Measurements from ENCODE around the gene SLX4IP.

SLX4IP gene

GRCh38 chr20:10661261-10661660, 226.2 kb downstream of the SLX4IP start:
- no peaks in the 10 kb centered on the region for H3K36me3 ChIP-seq (ENCODE audit: insufficient read depth)
- no peak overlapping the region for H3K4me2 ChIP-seq
- no peak overlapping the region for H2AFZ ChIP-seq (ENCODE audit: low read depth)
- no peaks in the 10 kb centered on the region for H3K79me2 ChIP-seq (ENCODE audit: insufficient read depth, low read depth)
- H3K27ac ChIP-seq = no peak overlapping the region
- TF ChIP-seq, protein P1, sequence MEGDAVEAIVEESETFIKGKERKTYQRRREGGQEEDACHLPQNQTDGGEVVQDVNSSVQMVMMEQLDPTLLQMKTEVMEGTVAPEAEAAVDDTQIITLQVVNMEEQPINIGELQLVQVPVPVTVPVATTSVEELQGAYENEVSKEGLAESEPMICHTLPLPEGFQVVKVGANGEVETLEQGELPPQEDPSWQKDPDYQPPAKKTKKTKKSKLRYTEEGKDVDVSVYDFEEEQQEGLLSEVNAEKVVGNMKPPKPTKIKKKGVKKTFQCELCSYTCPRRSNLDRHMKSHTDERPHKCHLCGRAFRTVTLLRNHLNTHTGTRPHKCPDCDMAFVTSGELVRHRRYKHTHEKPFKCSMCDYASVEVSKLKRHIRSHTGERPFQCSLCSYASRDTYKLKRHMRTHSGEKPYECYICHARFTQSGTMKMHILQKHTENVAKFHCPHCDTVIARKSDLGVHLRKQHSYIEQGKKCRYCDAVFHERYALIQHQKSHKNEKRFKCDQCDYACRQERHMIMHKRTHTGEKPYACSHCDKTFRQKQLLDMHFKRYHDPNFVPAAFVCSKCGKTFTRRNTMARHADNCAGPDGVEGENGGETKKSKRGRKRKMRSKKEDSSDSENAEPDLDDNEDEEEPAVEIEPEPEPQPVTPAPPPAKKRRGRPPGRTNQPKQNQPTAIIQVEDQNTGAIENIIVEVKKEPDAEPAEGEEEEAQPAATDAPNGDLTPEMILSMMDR (conservative IDR thresholded peaks at IDR 0.05; ENCODE audit: low read depth, low read length) = no peak
- H3K27me3 ChIP-seq (ENCODE audit: insufficient read depth, low read depth) = no peaks in the 10 kb centered on the region
- no peak overlapping the region for H3K4me3 ChIP-seq (IDR thresholded peaks at IDR 0.05; ENCODE audit: insufficient read depth, low read depth, low read length)
- H3K4me1 ChIP-seq (ENCODE audit: low read depth, poor library complexity, severe bottlenecking) = no peaks in the 10 kb centered on the region
- H4K20me1 ChIP-seq (ENCODE audit: insufficient read depth) = no peaks in the 10 kb centered on the region
- H3K9ac ChIP-seq = no peak overlapping the region

DNA sequence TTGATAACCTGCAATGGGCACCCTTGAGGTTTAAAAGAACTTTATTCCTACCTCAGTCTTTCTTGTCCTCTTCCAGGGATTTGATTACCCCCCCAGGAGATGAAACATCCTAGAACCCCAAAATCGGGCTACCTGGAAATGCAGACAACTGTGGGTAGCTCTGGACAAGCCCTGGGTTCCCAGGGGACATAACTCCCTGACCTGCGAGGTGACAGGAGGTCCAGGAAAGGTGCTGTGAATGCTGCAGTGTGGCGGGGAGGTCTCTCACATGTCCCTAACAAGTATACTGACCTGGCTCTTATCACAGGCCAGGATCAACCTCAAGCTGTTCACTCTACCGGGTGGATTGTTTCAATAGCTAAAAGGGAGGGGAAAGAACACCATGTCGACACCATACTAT, 227.0 kb downstream of the SLX4IP start:
- no peaks in the 10 kb centered on the region for H3K79me2 ChIP-seq (ENCODE audit: insufficient read depth, low read depth)
- no peak overlapping the region for H3K27ac ChIP-seq
- no peak overlapping the region for H3K9ac ChIP-seq
- H3K4me3 ChIP-seq (IDR thresholded peaks at IDR 0.05; ENCODE audit: insufficient read depth, low read depth, low read length) = no peak overlapping the region
- TF ChIP-seq, protein P1 (conservative IDR thresholded peaks at IDR 0.05; ENCODE audit: low read depth, low read length) = no peak
- no peaks in the 10 kb centered on the region for H3K36me3 ChIP-seq (ENCODE audit: insufficient read depth)
- H3K4me1 ChIP-seq (ENCODE audit: low read depth, poor library complexity, severe bottlenecking) = no peaks in the 10 kb centered on the region
- H3K27me3 ChIP-seq (ENCODE audit: insufficient read depth, low read depth) = no peaks in the 10 kb centered on the region
- H3K4me2 ChIP-seq = no peak overlapping the region
- H4K20me1 ChIP-seq (ENCODE audit: insufficient read depth) = no peaks in the 10 kb centered on the region
- no peak overlapping the region for H2AFZ ChIP-seq (ENCODE audit: low read depth)

DNA sequence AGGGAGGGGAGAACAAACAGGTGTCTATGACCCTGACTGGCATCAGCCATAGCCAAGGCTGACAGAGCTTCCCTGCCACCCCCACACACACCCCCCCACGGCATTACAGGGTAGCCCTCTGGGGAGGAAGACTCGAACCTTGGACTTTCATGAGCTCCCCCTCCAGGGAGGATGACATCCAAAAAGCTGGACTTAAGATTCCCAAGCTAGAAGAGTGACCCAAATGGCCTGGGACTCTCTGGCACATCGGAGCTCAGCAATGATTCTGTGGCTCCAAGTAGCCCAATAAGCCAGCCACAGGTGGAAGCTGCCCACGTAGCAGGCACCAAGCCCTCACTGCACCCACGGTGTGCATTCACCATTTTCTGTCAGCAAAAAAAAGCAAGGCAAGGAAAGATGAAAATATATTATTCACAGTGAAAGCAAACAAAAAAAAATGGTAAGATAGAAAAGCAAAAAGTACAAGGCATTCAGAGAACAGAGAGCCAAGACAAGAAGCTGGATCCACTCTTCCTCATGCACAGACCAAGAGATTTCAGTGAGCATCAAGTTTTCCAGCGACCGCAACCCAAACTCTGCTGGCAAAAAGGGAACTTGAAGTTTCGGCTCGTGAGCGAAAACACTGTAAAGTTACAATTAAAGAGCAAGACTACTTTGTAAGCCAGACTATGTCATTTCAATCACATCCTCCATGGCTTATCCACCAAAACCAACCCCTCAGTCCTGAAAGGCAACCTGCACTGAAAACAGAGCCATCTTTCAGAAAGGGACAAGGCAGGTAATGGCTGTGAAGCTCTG, 227.8 kb downstream of the SLX4IP start:
- no peak overlapping the region for H3K9ac ChIP-seq
- no peaks in the 10 kb centered on the region for H4K20me1 ChIP-seq (ENCODE audit: insufficient read depth)
- no peaks in the 10 kb centered on the region for H3K4me1 ChIP-seq (ENCODE audit: low read depth, poor library complexity, severe bottlenecking)
- no peak overlapping the region for H3K4me3 ChIP-seq (IDR thresholded peaks at IDR 0.05; ENCODE audit: insufficient read depth, low read depth, low read length)
- no peaks in the 10 kb centered on the region for H3K79me2 ChIP-seq (ENCODE audit: insufficient read depth, low read depth)
- no peak overlapping the region for H3K4me2 ChIP-seq
- H3K27ac ChIP-seq = no peak overlapping the region
- TF ChIP-seq, protein P1 (conservative IDR thresholded peaks at IDR 0.05; ENCODE audit: low read depth, low read length) = no peak
- no peak overlapping the region for H2AFZ ChIP-seq (ENCODE audit: low read depth)
- H3K27me3 ChIP-seq (ENCODE audit: insufficient read depth, low read depth) = no peaks in the 10 kb centered on the region
- no peaks in the 10 kb centered on the region for H3K36me3 ChIP-seq (ENCODE audit: insufficient read depth)

DNA sequence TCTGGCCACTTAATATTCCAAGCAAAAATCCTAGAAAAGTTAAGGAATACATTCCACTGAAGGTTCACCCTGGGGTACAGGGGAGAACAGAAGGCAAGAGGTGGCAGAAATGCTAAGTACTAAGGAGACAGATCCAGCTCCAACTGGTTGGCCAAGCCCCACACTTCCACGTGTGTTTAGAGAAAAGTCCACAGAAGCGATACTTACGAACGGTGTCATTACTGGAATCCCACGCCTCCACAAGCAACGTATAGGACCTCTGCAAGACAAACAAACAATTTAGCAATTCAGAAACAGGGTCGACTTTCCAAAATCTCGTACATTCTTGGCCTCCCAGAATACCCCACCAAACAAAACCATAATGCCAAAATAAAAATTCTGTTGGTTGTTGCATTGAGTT, 228.7 kb downstream of the SLX4IP start:
- Histone ChIP-seq H3K27me3 (ENCODE audit: insufficient read depth, low read depth) (no peaks in the 10 kb centered on the region), H2AFZ (ENCODE audit: low read depth) (no peak overlapping the region), H3K79me2 (ENCODE audit: insufficient read depth, low read depth) (no peaks in the 10 kb centered on the region; the same call in 1 of the 2 replicates), H3K4me1 (ENCODE audit: low read depth, poor library complexity, severe bottlenecking) (peaks cover 5% of the 10 kb centered on the region), H3K36me3 (ENCODE audit: insufficient read depth) (no peaks in the 10 kb centered on the region), H3K4me2 (no peak overlapping the region), H3K27ac (no peak overlapping the region), H3K4me3 (IDR thresholded peaks at IDR 0.05; ENCODE audit: insufficient read depth, low read depth, low read length) (no peak overlapping the region), H4K20me1 (ENCODE audit: insufficient read depth) (no peaks in the 10 kb centered on the region), H3K9ac (no peak overlapping the region)
- TF ChIP-seq, protein P1 (conservative IDR thresholded peaks at IDR 0.05; ENCODE audit: low read depth, low read length) = no peak

Data from KMS-11 (cell line).